Thoracic aorta (tissue), 2 donors: ENCODE results near the gene MAD1L1. TPM values are rescaled to one million over a fixed set of nuclear protein-coding genes. Genes with fewer than 3 reads are reported as not detected.

Experiments used
- ATAC-seq: fragments of 150-250 bp; one replicate; pipeline ENCODE4 v1.8.0; 2017; ENCODE audit warnings: low read depth; ENCODE audit not compliant: insufficient number of reproducible peaks, low FRiP score
- DNase-seq: peaks from one replicate; pipeline ENCODE4 v3.0.0-alpha.2; 2020; ENCODE audit warnings: low spot score
- H3K27ac ChIP-seq, 2 donors: fragments of 200-600 bp; sonication (generic); 1 replicate in 1 of 2; 2 replicates in 1 of 2; pipeline ENCODE4 v1.5.1; 2016; ENCODE audit warnings: mild to moderate bottlenecking in 2 of 2, moderate library complexity in 2 of 2
- H3K27me3 ChIP-seq: fragments of 200-600 bp; sonication (generic); replicated peaks from 2 replicates; pipeline ENCODE4 v1.6.0; 2016; ENCODE audit warnings: mild to moderate bottlenecking; ENCODE audit not compliant: insufficient read depth
- H3K36me3 ChIP-seq: fragments of 200-600 bp; sonication (generic); one replicate; pipeline ENCODE4 v1.5.1; 2016
- H3K4me1 ChIP-seq, 2 donors: fragments of 200-600 bp; sonication (generic); 1 replicate in 1 of 2; 2 replicates in 1 of 2; pipeline versions ENCODE4 v1.5.1 to v1.6.0; 2016; ENCODE audit warnings: low read depth in 2 of 2, mild to moderate bottlenecking in 1 of 2; ENCODE audit not compliant: control insufficient read depth in 1 of 2
- H3K4me3 ChIP-seq: fragments of 200-600 bp; sonication (generic); 2 replicates; pipeline ENCODE4 v1.5.1; 2016; ENCODE audit warnings: mild to moderate bottlenecking
- H3K9me3 ChIP-seq: fragments of 200-600 bp; sonication (generic); 2 replicates; pipeline ENCODE4 v1.5.1; 2016
- CTCF ChIP-seq: fragments of 200-600 bp; sonication (generic); IDR thresholded peaks from one replicate; pipeline ENCODE4 v1.5.1; 2019; ENCODE audit warnings: antibody characterized with exemption
- total RNA-seq, 2 donors: library from RNA; depleted of rRNA; stranded (reverse); fragments of >200 nt; gene quantifications; one replicate each; pipeline versions ENCODE4 v1.1.0 to v1.2.3, GENCODE V29; 2016

Gene MAD1L1
- total RNA-seq, 2 donors from 2014 or later: 27.4 to 41.3 TPM

GRCh38 chr7:2003931-2004812 is 228.6 kb downstream of the MAD1L1 start:
- Histone ChIP-seq H3K27ac (no peak overlapping the region), H3K9me3 (no peaks in the 10 kb centered on the region), H3K36me3 (no peaks in the 10 kb centered on the region), H3K4me3 (no peak overlapping the region), H3K27me3 (no peaks in the 10 kb centered on the region), H3K4me1 (no peaks in the 10 kb centered on the region)
- no peak for TF ChIP-seq CTCF
- ATAC-seq (no peak), DNase-seq (no peak)

- no peaks in the 10 kb centered on the region for H3K27me3 ChIP-seq
- no peak overlapping the region for H3K4me3 ChIP-seq
- H3K27ac ChIP-seq: no peak overlapping the region
- no peaks in the 10 kb centered on the region for H3K4me1 ChIP-seq
- H3K9me3 ChIP-seq: no peaks in the 10 kb centered on the region
- DNase-seq (no peak), ATAC-seq (no peak)
- TF ChIP-seq CTCF: no peak
- no peaks in the 10 kb centered on the region for H3K36me3 ChIP-seq
These were observed 229.3 kb downstream of the MAD1L1 start for GRCh38 chr7:2003451-2003930.

DNA sequence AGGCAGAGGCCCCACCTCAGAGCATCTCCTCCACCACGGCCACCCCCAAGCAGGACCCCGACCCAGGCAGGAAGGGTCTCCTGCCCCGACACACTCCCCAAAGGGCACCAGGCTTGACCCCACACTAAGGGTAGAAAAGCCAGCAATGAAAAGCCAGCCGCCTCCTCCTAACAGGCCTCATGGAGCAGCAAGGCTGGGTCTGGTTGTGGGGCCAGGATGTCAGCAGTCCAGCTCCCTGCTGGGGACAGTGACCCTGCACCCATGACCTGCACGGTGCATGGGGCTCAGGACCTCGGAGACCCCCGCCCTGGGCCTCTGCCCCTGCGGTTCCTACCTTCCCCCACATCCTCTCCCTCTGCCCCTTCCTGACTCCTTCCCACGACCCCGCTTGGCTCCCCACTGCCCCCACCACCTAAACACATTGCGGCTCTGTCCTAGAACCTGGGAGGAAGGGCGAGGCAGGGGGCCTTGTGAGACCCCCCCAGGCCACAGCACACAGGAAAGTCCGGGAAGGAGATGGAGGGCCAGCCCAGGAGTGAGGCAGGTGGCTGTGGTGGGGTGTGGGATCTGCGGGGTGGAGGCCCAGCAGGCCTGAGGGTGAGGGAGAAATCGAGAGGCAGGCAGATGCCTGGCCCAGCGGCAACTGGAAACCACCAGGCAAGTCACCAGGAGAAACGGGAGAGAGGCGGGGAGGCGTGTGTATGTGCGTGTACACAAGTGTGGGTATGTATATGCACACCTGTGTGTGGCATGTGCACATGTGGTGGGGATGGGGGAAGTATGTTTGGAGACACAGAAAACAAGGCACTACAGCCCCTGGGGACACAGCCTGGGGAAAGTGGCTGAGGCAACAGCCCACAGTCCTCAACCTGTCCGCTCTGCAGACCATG is 229.9 kb downstream of the MAD1L1 start:
- Histone ChIP-seq H3K4me1 (no peaks in the 10 kb centered on the region), H3K36me3 (no peaks in the 10 kb centered on the region), H3K27ac (no peak overlapping the region), H3K27me3 (no peaks in the 10 kb centered on the region), H3K4me3 (no peak overlapping the region), H3K9me3 (no peaks in the 10 kb centered on the region)
- no peak for TF ChIP-seq CTCF
- DNase-seq (no peak), ATAC-seq (no peak)

- H3K27ac ChIP-seq: no peak overlapping the region
- H3K4me3 ChIP-seq: no peak overlapping the region
- no peaks in the 10 kb centered on the region for H3K27me3 ChIP-seq
- no peak for TF ChIP-seq CTCF
- ATAC-seq (no peak), DNase-seq (no peak)
- no peaks in the 10 kb centered on the region for H3K9me3 ChIP-seq
- H3K4me1 ChIP-seq: no peaks in the 10 kb centered on the region
- H3K36me3 ChIP-seq: no peaks in the 10 kb centered on the region
These were observed 230.9 kb downstream of the MAD1L1 start for GRCh38 chr7:2001601-2002442.
